SK-N-MC (cell line): ENCODE results near the gene SPATA31D1.

Experiments
- EZH2 ChIP-seq: fragments of 200-600 bp; sonication (generic); IDR thresholded peaks from one replicate; pipeline ENCODE4 v1.6.1; 2017; ENCODE audit warnings: antibody characterized with exemption
- FOXP2 ChIP-seq: optimal IDR thresholded peaks from 2 replicates; pipeline ENCODE3; 2011; ENCODE audit warnings: mild to moderate bottlenecking, moderate library complexity; ENCODE audit not compliant: insufficient read depth; ENCODE audit errors: extremely low read length, control extremely low read depth
- POLR2AphosphoS5 ChIP-seq: IDR thresholded peaks from 2 replicates; pipeline ENCODE4 v1.6.1; 2012; ENCODE audit warnings: mild to moderate bottlenecking, low read depth, low read length, borderline replicate concordance

DNA sequence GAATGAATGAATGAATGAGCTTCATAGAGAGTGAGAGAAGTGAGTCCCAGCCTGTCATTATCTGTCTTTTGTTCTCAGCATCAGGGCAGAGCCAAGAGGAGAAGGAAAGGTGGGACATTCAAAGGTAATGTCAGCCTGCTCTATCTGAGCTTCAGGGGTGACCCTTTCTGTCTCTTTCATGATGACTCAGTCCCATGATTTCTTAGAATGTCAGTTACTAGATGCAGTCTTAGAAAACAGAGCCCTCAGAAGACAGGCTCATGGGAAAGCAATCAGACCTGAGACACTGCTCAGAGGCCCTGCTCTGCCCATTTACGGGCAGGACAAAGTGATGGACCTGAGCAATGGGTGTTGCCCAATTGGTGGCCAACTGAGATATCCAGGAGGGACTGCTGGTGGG, 1.1 kb downstream of the SPATA31D1 start:
- no peak for TF ChIP-seq POLR2AphosphoS5
- no peak for TF ChIP-seq EZH2
- no peak for TF ChIP-seq FOXP2
